ENCODE data around the gene API5.

Gene API5

DNA sequence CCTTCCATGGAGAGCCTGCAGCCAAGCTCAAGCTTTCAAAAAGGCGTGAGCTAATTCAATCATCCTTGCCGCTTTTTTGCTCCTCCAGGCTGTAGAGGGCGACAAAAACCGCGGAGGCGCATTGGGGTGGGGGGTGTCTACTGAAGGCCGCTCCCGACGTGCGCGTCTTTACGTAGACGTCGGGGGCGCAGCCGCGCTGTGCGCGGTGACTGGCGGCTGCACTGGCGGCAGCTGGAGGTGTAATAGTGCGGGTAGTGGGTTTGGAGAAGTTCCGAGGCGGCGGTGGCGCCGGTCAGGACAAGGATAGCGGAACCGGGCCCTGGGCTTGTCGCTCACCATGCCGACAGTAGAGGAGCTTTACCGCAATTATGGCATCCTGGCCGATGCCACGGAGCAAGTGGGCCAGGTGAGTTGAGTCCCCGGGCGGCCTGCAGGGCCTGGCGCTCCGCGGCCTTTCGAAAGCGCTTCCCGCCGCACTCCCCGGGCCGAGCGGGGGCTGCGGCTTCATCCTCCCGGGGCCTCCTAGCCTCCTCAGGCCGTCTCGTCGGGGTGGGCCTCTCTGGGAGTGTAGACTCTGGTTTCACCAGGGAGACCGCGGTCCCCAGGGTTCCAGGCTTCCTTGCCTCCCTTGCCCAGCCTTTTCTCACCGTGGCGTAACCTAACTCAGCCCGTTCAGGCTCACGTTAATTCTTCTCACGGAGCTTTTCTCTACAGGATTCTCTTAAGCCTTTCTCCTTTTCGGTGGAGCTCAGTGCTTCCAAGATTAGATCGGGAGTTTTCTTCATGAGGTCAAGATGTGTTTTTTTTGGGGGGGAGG, at the start of gene API5:
API5 (plus strand) TSS at position 206 of the 817 bp plus-strand sequence; CDS start at position 338, 132 bp downstream.
- Histone ChIP-seq H4K20me1 (ENCODE audit: insufficient read depth, low read length) (peaks cover 5% of the 10 kb centered on the region; the same call in 1 of the 2 replicates), H3K4me2 (ENCODE audit: low read length) (peak within 1 kb of the TSS; percentile 77)

DNA sequence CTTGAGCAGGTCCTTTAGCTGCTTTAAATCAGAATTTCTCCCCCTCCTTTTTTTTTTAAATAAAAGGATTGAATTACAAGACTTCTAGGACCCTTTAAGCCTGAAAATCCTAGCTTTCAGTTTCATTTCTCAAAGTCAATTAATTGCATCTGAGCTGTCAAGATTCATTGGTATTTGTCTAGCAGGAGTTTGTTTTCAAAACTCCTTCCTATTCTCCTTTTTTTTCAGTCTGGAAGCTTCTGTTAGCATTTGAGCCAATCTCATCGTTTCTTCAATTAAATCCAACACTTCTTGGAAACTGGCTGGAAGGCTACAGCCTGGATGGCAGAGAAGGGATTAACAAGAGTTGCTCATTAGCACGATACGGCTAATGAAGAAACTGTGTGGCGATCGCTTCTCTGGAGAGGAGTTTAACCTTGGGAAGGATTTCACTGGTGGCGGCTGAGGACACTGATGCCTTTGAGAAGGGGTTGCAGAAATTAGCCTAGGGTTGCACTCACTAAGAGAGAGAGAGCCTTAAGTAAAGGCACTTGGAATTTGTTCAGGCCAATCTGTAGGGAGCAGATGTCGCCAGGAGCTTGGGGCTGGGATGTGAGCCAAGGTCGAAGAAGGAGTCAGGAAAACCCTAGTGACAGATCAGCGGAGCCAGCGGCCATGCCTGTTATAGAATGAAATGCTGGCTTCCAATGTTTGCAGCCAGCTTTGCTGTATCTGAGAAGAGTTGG, 43.8 kb upstream of the API5 start:
- H3K79me2 ChIP-seq (ENCODE audit: insufficient read depth, low read length), result no peaks in the 10 kb centered on the region
- H3K4me3 ChIP-seq (ENCODE audit: low read depth, low read length, poor library complexity, severe bottlenecking), result no peak overlapping the region
- no peaks in the 10 kb centered on the region for H3K9me3 ChIP-seq (ENCODE audit: low read length)
- no peaks in the 10 kb centered on the region for H3K9me2 ChIP-seq (ENCODE audit: low read depth, low read length)
- no peaks in the 10 kb centered on the region for H4K20me1 ChIP-seq (ENCODE audit: insufficient read depth, low read length)
- no peak overlapping the region for H3K9ac ChIP-seq (ENCODE audit: low read length)
- no peak overlapping the region for H2AFZ ChIP-seq (ENCODE audit: low read length)
- H3K27me3 ChIP-seq (ENCODE audit: insufficient read depth, low read length), result no peaks in the 10 kb centered on the region
- H3K36me3 ChIP-seq (ENCODE audit: insufficient read depth, low read length), result no peaks in the 10 kb centered on the region
- H3K27ac ChIP-seq (ENCODE audit: low read depth, low read length, poor library complexity, severe bottlenecking), result no peak overlapping the region
- no peaks in the 10 kb centered on the region for H3K4me1 ChIP-seq (ENCODE audit: insufficient read depth, low read length, severe bottlenecking)
- no peaks in the 10 kb centered on the region for H3F3A ChIP-seq (ENCODE audit: insufficient read depth, low read length)
- TF ChIP-seq, protein P1, sequence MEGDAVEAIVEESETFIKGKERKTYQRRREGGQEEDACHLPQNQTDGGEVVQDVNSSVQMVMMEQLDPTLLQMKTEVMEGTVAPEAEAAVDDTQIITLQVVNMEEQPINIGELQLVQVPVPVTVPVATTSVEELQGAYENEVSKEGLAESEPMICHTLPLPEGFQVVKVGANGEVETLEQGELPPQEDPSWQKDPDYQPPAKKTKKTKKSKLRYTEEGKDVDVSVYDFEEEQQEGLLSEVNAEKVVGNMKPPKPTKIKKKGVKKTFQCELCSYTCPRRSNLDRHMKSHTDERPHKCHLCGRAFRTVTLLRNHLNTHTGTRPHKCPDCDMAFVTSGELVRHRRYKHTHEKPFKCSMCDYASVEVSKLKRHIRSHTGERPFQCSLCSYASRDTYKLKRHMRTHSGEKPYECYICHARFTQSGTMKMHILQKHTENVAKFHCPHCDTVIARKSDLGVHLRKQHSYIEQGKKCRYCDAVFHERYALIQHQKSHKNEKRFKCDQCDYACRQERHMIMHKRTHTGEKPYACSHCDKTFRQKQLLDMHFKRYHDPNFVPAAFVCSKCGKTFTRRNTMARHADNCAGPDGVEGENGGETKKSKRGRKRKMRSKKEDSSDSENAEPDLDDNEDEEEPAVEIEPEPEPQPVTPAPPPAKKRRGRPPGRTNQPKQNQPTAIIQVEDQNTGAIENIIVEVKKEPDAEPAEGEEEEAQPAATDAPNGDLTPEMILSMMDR (IDR thresholded peaks at IDR 0.05; ENCODE audit: low read length), result no peak
- no peak for TF ChIP-seq EZH2 (IDR thresholded peaks at IDR 0.05; ENCODE audit: borderline replicate concordance, low read length)
- no peak overlapping the region for H3K4me2 ChIP-seq (ENCODE audit: low read length)

More for the DNA sequence above, at the start of gene API5:
- Histone ChIP-seq H2AFZ (ENCODE audit: low read length) (peak within 1 kb of the TSS; percentile 97; the same call in 1 of the 2 replicates), H3K27me3 (ENCODE audit: insufficient read depth, low read length) (no peaks in the 10 kb centered on the region), H3K9ac (ENCODE audit: low read length) (peak within 1 kb of the TSS; percentile 86), H3K9me3 (ENCODE audit: low read length) (no peaks in the 10 kb centered on the region), H3K4me3 (ENCODE audit: low read depth, low read length, poor library complexity, severe bottlenecking) (peak within 1 kb of the TSS; percentile 92), H3K4me1 (ENCODE audit: insufficient read depth, low read length, severe bottlenecking) (peaks cover 25% of the 10 kb centered on the region), H3K9me2 (ENCODE audit: low read depth, low read length) (no peaks in the 10 kb centered on the region), H3K27ac (ENCODE audit: low read depth, low read length, poor library complexity, severe bottlenecking) (peak within 1 kb of the TSS; percentile 27), H3K36me3 (ENCODE audit: insufficient read depth, low read length) (peaks cover 8% of the 10 kb centered on the region; the same call in 1 of the 2 replicates), H3F3A (ENCODE audit: insufficient read depth, low read length) (no peaks in the 10 kb centered on the region), H3K79me2 (ENCODE audit: insufficient read depth, low read length) (peaks cover 51% of the 10 kb centered on the region)
- TF ChIP-seq, protein P1 (IDR thresholded peaks at IDR 0.05; ENCODE audit: low read length), result peak; percentile 79
- no peak for TF ChIP-seq EZH2 (IDR thresholded peaks at IDR 0.05; ENCODE audit: borderline replicate concordance, low read length)

DNA sequence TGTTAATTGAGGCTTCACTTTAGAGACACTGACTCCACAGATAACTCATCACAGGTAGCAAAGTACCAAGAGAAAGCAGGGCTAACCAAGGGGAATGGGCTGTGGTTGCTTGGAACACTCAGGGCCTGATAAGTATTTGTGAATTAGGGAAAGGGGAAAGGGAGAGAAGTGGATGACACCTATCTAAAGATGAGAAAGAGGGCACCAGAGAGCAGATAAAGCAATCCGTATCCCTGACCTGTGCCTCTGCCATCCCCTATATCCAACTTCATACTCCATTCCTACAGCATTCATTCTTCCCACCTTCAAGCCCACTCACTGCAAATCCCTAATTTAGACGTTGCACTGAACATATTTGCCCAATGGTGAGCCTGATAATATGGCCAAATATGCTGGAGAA, 43.0 kb upstream of the API5 start:
- no peaks in the 10 kb centered on the region for H3K9me2 ChIP-seq (ENCODE audit: low read depth, low read length)
- H3K4me1 ChIP-seq (ENCODE audit: insufficient read depth, low read length, severe bottlenecking), result no peaks in the 10 kb centered on the region
- no peak overlapping the region for H3K27ac ChIP-seq (ENCODE audit: low read depth, low read length, poor library complexity, severe bottlenecking)
- no peaks in the 10 kb centered on the region for H3K79me2 ChIP-seq (ENCODE audit: insufficient read depth, low read length)
- no peak overlapping the region for H3K4me2 ChIP-seq (ENCODE audit: low read length)
- no peak overlapping the region for H2AFZ ChIP-seq (ENCODE audit: low read length)
- TF ChIP-seq EZH2 (IDR thresholded peaks at IDR 0.05; ENCODE audit: borderline replicate concordance, low read length), result no peak
- TF ChIP-seq, protein P1 (IDR thresholded peaks at IDR 0.05; ENCODE audit: low read length), result no peak
- no peaks in the 10 kb centered on the region for H3K27me3 ChIP-seq (ENCODE audit: insufficient read depth, low read length)
- no peaks in the 10 kb centered on the region for H4K20me1 ChIP-seq (ENCODE audit: insufficient read depth, low read length)
- no peak overlapping the region for H3K9ac ChIP-seq (ENCODE audit: low read length)
- no peaks in the 10 kb centered on the region for H3K9me3 ChIP-seq (ENCODE audit: low read length)
- H3K4me3 ChIP-seq (ENCODE audit: low read depth, low read length, poor library complexity, severe bottlenecking), result no peak overlapping the region
- no peaks in the 10 kb centered on the region for H3F3A ChIP-seq (ENCODE audit: insufficient read depth, low read length)
- no peaks in the 10 kb centered on the region for H3K36me3 ChIP-seq (ENCODE audit: insufficient read depth, low read length)
